Fibroblast of gingiva (primary cell): ENCODE measurements around the gene SYCP2L.
"Not testable (repeated sequence)": the region's sequence is repeated elsewhere in the genome, so short reads cannot be mapped to it uniquely, and the experiment has no call there.

Experiments
- DNase-seq: peaks from one replicate; pipeline ENCODE4 v3.0.0-alpha.2; 2011; ENCODE audit warnings: low read depth

The SYCP2L gene

GRCh38 chr6:10880366-10880765, 6.5 kb upstream of the SYCP2L start:
- no peak for DNase-seq

- DNase-seq: not testable (repeated sequence)
These were observed 4.6 kb upstream of the SYCP2L start for GRCh38 chr6:10882253-10882630.

GRCh38 chr6:10882657-10883171, 4.1 kb upstream of the SYCP2L start:
- no peak for DNase-seq

- DNase-seq: no peak
These were observed 3.3 kb upstream of the SYCP2L start for GRCh38 chr6:10883312-10884244.

GRCh38 chr6:10884245-10884972, 2.4 kb upstream of the SYCP2L start:
- no peak for DNase-seq

GRCh38 chr6:10886365-10886690, 524 bp upstream of the SYCP2L start:
- not testable (repeated sequence) for DNase-seq

- no peak for DNase-seq
These were observed 3.3 kb downstream of the SYCP2L start for GRCh38 chr6:10890151-10890550.

- DNase-seq: no peak
These were observed 5.1 kb downstream of the SYCP2L start for GRCh38 chr6:10891960-10892359.

- DNase-seq: no peak
These were observed 8.1 kb downstream of the SYCP2L start for GRCh38 chr6:10894958-10895357.

GRCh38 chr6:10896691-10897090, 9.8 kb downstream of the SYCP2L start:
- no peak for DNase-seq

- DNase-seq: no peak
These were observed 14.9 kb downstream of the SYCP2L start for GRCh38 chr6:10901770-10902169.

- DNase-seq: no peak
These were observed 17.2 kb downstream of the SYCP2L start for GRCh38 chr6:10904015-10904414.

GRCh38 chr6:10908228-10908627, 21.4 kb downstream of the SYCP2L start:
- DNase-seq: no peak

GRCh38 chr6:10919520-10919919, 32.7 kb downstream of the SYCP2L start:
- DNase-seq: not testable (repeated sequence)

- no peak for DNase-seq
These were observed 46.3 kb downstream of the SYCP2L start for GRCh38 chr6:10933126-10933525.

GRCh38 chr6:10939840-10940239, 53.0 kb downstream of the SYCP2L start:
- DNase-seq: no peak

GRCh38 chr6:10945845-10946244, 59.0 kb downstream of the SYCP2L start:
- DNase-seq: no peak

- no peak for DNase-seq
These were observed 61.1 kb downstream of the SYCP2L start for GRCh38 chr6:10947966-10948365.

- no peak for DNase-seq
These were observed 63.0 kb downstream of the SYCP2L start for GRCh38 chr6:10949579-10950490.

GRCh38 chr6:10951675-10952282, 64.9 kb downstream of the SYCP2L start:
- peak; percentile 88 for DNase-seq

GRCh38 chr6:10954590-10955010, 67.7 kb downstream of the SYCP2L start:
- DNase-seq: peak; percentile 66

GRCh38 chr6:10956776-10957175, 69.9 kb downstream of the SYCP2L start:
- DNase-seq: no peak
